ENCODE data around the gene ZMAT3. TPM values are rescaled to one million over a fixed set of nuclear protein-coding genes. Genes with fewer than 3 reads are reported as not detected.

ZMAT3 gene
- total and polyA plus RNA-seq, 7 donors, result 2.4 to 16.9 (median 12.4) TPM

DNA sequence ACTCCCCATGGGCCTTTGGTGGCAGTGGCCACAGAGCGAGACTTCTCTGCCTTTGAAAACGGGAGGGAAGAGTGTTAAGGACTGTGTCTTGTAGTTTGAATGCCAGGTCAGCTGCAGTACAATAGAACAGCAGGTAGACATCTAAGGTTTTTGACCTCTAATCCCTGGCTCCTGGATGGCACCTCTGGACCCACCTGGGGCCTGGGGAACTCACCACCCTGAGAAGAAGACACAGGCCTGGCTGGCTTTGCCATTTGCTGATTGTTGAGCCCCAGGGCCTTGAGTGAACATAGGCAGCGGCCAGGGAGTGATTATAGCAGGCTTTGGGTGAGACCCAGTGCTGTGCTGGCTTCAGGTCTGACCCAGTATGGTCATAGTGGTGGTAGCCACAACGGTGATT, 66.4 kb downstream of the ZMAT3 start:
- H3K27ac ChIP-seq, result no peak overlapping the region
- H3K4me3 ChIP-seq, result no peak overlapping the region
- no peak for DNase-seq
- H3K4me1 ChIP-seq, result no peaks in the 10 kb centered on the region
- H3K36me3 ChIP-seq, result no peaks in the 10 kb centered on the region
- TF ChIP-seq, protein P1, sequence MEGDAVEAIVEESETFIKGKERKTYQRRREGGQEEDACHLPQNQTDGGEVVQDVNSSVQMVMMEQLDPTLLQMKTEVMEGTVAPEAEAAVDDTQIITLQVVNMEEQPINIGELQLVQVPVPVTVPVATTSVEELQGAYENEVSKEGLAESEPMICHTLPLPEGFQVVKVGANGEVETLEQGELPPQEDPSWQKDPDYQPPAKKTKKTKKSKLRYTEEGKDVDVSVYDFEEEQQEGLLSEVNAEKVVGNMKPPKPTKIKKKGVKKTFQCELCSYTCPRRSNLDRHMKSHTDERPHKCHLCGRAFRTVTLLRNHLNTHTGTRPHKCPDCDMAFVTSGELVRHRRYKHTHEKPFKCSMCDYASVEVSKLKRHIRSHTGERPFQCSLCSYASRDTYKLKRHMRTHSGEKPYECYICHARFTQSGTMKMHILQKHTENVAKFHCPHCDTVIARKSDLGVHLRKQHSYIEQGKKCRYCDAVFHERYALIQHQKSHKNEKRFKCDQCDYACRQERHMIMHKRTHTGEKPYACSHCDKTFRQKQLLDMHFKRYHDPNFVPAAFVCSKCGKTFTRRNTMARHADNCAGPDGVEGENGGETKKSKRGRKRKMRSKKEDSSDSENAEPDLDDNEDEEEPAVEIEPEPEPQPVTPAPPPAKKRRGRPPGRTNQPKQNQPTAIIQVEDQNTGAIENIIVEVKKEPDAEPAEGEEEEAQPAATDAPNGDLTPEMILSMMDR (IDR thresholded peaks at IDR 0.05), result no peak
- no peak for TF ChIP-seq EP300 (IDR thresholded peaks at IDR 0.05)
- TF ChIP-seq POLR2A (IDR thresholded peaks at IDR 0.05), result no peak
- TF ChIP-seq POLR2AphosphoS5 (IDR thresholded peaks at IDR 0.05), result no peak
- intact Hi-C loops (cut with DNase I), result no loop called here
- no peaks in the 10 kb centered on the region for H3K9me3 ChIP-seq
- WGBS, 2 donors, result 82 to 91% methylated on average over 4 of the region's 4 CpGs
- no peaks in the 10 kb centered on the region for H3K27me3 ChIP-seq

DNA sequence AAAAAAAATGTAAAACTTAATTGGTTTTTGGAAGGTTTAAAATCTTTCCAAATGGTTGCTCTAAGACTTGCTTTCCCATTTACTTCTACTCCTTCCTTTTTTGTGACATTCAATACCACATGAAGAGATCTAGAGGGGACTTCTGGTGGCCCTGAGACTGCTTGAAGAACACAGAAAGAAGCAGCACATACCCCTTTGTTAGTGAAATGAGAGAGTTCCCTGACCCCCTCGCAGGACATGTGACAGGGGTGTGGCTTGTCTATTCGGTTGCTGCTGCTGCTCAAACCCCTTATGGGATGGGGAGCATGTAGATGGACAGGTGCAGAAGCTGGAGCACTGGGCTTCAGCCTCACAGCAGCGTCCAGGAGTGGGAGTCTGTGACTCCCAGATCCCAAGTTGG, 71.0 kb downstream of the ZMAT3 start:
- intact Hi-C loops (cut with DNase I), result no loop called here
- H3K27ac ChIP-seq, result no peak overlapping the region
- no peaks in the 10 kb centered on the region for H3K9me3 ChIP-seq
- H3K4me1 ChIP-seq, result no peaks in the 10 kb centered on the region
- TF ChIP-seq, protein P1 (IDR thresholded peaks at IDR 0.05), result no peak
- TF ChIP-seq POLR2AphosphoS5 (IDR thresholded peaks at IDR 0.05) (no peak), POLR2A (IDR thresholded peaks at IDR 0.05) (no peak), EP300 (IDR thresholded peaks at IDR 0.05) (no peak)
- no peak overlapping the region for H3K4me3 ChIP-seq
- no peaks in the 10 kb centered on the region for H3K27me3 ChIP-seq
- H3K36me3 ChIP-seq, result no peaks in the 10 kb centered on the region
- DNase-seq, result no peak
- 49 to 76% methylated on average over 3 of the region's 3 CpGs for WGBS, 2 donors

DNA sequence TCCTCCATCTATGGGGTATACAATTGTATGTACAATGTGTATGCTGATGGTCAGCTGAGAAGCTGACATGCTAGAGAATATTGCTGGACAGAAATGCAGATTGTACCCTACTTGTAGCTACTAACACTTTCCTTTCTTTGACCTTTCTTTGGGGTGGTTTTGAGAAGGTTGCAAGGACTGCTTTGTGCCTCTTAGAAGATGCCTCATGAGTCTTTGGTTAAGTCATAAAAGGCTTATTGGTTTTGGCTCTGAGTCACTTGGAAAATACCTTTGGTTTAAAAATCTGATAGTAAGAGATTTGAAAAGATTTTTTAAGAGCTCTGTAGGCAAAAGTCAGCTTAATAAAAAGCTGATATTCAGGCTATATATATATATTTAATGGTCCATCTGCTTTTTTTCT, 71.5 kb downstream of the ZMAT3 start:
- no peak for TF ChIP-seq POLR2A (IDR thresholded peaks at IDR 0.05)
- TF ChIP-seq EP300 (IDR thresholded peaks at IDR 0.05), result no peak
- TF ChIP-seq POLR2AphosphoS5 (IDR thresholded peaks at IDR 0.05), result no peak
- TF ChIP-seq, protein P1 (IDR thresholded peaks at IDR 0.05), result no peak
- DNase-seq, result no peak
- Histone ChIP-seq H3K27ac (no peak overlapping the region), H3K9me3 (no peaks in the 10 kb centered on the region), H3K4me1 (no peaks in the 10 kb centered on the region), H3K36me3 (no peaks in the 10 kb centered on the region), H3K27me3 (no peaks in the 10 kb centered on the region), H3K4me3 (no peak overlapping the region)
- intact Hi-C loops (cut with DNase I), result no loop called here

- intact Hi-C loops (cut with DNase I), result no loop called here
Measured at GRCh38 chr3:178996399-178996798, 75.2 kb downstream of the ZMAT3 start.

DNA sequence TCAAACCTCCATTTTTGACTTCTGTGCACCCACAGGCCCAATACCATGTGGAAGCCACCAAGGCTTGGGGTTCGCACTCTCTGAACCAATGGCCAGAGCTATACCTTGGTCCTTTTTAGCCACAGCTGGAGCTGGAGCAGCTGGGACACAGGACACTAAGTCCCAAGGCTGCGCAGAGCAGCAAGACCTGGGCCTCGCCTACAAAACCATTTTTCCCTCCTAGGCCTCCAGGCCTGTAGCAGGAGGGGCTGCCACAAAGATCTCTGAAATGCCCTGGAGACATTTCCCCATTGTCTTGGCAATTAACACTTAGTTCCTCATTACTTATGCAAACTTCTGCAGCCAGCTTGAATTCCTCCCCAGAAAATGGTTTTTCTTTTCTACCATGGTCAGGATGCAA, 81.3 kb downstream of the ZMAT3 start:
- Histone ChIP-seq H3K4me3 (no peak overlapping the region), H3K36me3 (no peaks in the 10 kb centered on the region), H3K4me1 (no peaks in the 10 kb centered on the region), H3K27ac (no peak overlapping the region), H3K9me3 (peaks cover 12 to 22% (median 14%) of the 10 kb centered on the region in 4 donors), H3K27me3 (no peaks in the 10 kb centered on the region)
- TF ChIP-seq POLR2AphosphoS5 (IDR thresholded peaks at IDR 0.05) (no peak), POLR2A (IDR thresholded peaks at IDR 0.05) (no peak), EP300 (IDR thresholded peaks at IDR 0.05) (no peak)
- TF ChIP-seq, protein P1 (IDR thresholded peaks at IDR 0.05), result no peak
- DNase-seq, result no peak
- intact Hi-C loops (cut with DNase I), result no loop called here
- WGBS, 2 donors, result 84 to 91% methylated on average over 3 of the region's 3 CpGs

More at GRCh38 chr3:178996399-178996798, 75.2 kb downstream of the ZMAT3 start:
- TF ChIP-seq POLR2A (IDR thresholded peaks at IDR 0.05), result no peak
- TF ChIP-seq, protein P1 (IDR thresholded peaks at IDR 0.05), result no peak
- TF ChIP-seq EP300 (IDR thresholded peaks at IDR 0.05), result no peak
- TF ChIP-seq POLR2AphosphoS5 (IDR thresholded peaks at IDR 0.05), result no peak
- no peak for DNase-seq
- Histone ChIP-seq H3K36me3 (no peaks in the 10 kb centered on the region), H3K27ac (no peak overlapping the region), H3K4me1 (no peaks in the 10 kb centered on the region), H3K27me3 (no peaks in the 10 kb centered on the region), H3K4me3 (no peak overlapping the region), H3K9me3 (no peaks in the 10 kb centered on the region)
- WGBS, 2 donors, result 87 to 93% methylated on average over 2 of the region's 2 CpGs
